HCT116 (cell line): Measurements from ENCODE around the gene HNMT.

ENCODE experiments used
- CTCF ChIP-seq, 3 experiments: fragments of 200-600 bp in 1 of 3; sonication (generic) in 1 of 3; IDR thresholded peaks in 2 of 3; conservative IDR thresholded peaks in 1 of 3; 2 replicates each; pipeline ENCODE4 v1.5.1; 2012 to 2017; ENCODE audit warnings: low read depth in 2 of 3, low read length in 2 of 3, antibody characterized with exemption in 1 of 3, borderline replicate concordance in 1 of 3, control low read depth in 1 of 3, mild to moderate bottlenecking in 1 of 3, mixed read lengths in 1 of 3, mixed run types in 1 of 3, moderate library complexity in 1 of 3; ENCODE audit not compliant: insufficient read depth in 1 of 3
- POLR2AphosphoS5 ChIP-seq: IDR thresholded peaks from 2 replicates; pipeline ENCODE4 v1.6.1; 2011; ENCODE audit warnings: mild to moderate bottlenecking, low read depth, low read length, moderate library complexity
- TCF7L2 ChIP-seq: IDR thresholded peaks from 2 replicates; pipeline ENCODE4 v1.7.0; 2011; ENCODE audit warnings: borderline replicate concordance, inconsistent platforms; ENCODE audit not compliant: insufficient read depth, insufficient read length; ENCODE audit errors: extremely low read depth
- ZFX ChIP-seq: fragments of 450-650 bp; IDR thresholded peaks from 2 replicates; pipeline ENCODE4 v1.6.1; 2017
- ZNF274 ChIP-seq: fragments of 200-500 bp; sonication (Bioruptor generic); IDR thresholded peaks from 2 replicates; pipeline ENCODE4 v1.6.1; 2014; ENCODE audit warnings: mild to moderate bottlenecking, low read depth, low read length, inconsistent platforms

- no peak for TF ChIP-seq CTCF (IDR thresholded peaks at IDR 0.05 in 2 of 3, conservative IDR thresholded peaks at IDR 0.05 in 1 of 3; ENCODE audit: borderline replicate concordance in 1 of 3, insufficient read depth in 1 of 3, low read depth in 2 of 3, low read length in 2 of 3)
- no peak for TF ChIP-seq ZNF274
- no peak for TF ChIP-seq ZFX
- no peak for TF ChIP-seq POLR2AphosphoS5
- TF ChIP-seq TCF7L2 = no peak
Observed at GRCh38 chr2:137976274-137976673, 12.0 kb downstream of the HNMT start.
